Breast epithelium (tissue), 3 donors: Measurements from ENCODE around the gene PLAC8L1.

Experiments
- POLR2A ChIP-seq: fragments of 450-650 bp; IDR thresholded peaks from one replicate; pipeline ENCODE4 v1.6.1; 2016; ENCODE audit warnings: antibody characterized with exemption, mild to moderate bottlenecking, moderate library complexity
- TF ChIP-seq, protein P1 (sequence below), 3 donors: fragments of 450-650 bp; IDR thresholded peaks; one replicate each; pipeline ENCODE4 v1.5.1; 2016 to 2017; ENCODE audit warnings: antibody characterized with exemption in 3 of 3, mild to moderate bottlenecking in 3 of 3, moderate library complexity in 3 of 3

- TF ChIP-seq, protein P1, sequence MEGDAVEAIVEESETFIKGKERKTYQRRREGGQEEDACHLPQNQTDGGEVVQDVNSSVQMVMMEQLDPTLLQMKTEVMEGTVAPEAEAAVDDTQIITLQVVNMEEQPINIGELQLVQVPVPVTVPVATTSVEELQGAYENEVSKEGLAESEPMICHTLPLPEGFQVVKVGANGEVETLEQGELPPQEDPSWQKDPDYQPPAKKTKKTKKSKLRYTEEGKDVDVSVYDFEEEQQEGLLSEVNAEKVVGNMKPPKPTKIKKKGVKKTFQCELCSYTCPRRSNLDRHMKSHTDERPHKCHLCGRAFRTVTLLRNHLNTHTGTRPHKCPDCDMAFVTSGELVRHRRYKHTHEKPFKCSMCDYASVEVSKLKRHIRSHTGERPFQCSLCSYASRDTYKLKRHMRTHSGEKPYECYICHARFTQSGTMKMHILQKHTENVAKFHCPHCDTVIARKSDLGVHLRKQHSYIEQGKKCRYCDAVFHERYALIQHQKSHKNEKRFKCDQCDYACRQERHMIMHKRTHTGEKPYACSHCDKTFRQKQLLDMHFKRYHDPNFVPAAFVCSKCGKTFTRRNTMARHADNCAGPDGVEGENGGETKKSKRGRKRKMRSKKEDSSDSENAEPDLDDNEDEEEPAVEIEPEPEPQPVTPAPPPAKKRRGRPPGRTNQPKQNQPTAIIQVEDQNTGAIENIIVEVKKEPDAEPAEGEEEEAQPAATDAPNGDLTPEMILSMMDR (IDR thresholded peaks at IDR 0.05) = no peak
- no peak for TF ChIP-seq POLR2A
Observed at GRCh38 chr5:146078566-146078965, 26.8 kb downstream of the PLAC8L1 start.
